PC-9 (cell line): Measurements from ENCODE around the gene AIP. TPM values are rescaled to one million over a fixed set of nuclear protein-coding genes. Genes with fewer than 3 reads are reported as not detected.

Experiments used
- BruUV-seq: library from RNA; stranded (reverse); fragments of 400-500 nt; replicated peaks from 2 replicates; lab custom pipeline; 2021; lab: Mats Ljungman, UMichigan
- CTCF ChIA-PET: fragments of 300-600 bp; sonication (Branson Sonifier 250); formaldehyde crosslinking; loops from one replicate; lab custom pipeline; 2022; ENCODE audit warnings: antibody characterized with exemption; lab: Charles Lee
- POLR2A ChIA-PET: fragments of 300-600 bp; sonication (Branson Sonifier 250); formaldehyde crosslinking; loops from one replicate; lab custom pipeline; 2022; ENCODE audit warnings: antibody characterized with exemption; ENCODE audit not compliant: unreplicated experiment; lab: Charles Lee
- DNase-seq, 2 experiments: peaks; one replicate each; pipeline versions ENCODE4 v3.0.0 to v3.0.0-alpha.2; 2015 to 2022; ENCODE audit warnings: mixed read lengths in 1 of 2
- H2AFZ ChIP-seq: fragments of 200-600 bp; sonication (generic); 2 replicates; pipeline ENCODE4 v1.8.1; 2017; ENCODE audit warnings: antibody characterized with exemption
- H3F3A ChIP-seq: fragments of 200-600 bp; sonication (generic); 2 replicates; pipeline ENCODE4 v1.8.1; 2017; ENCODE audit warnings: antibody characterized with exemption, mild to moderate bottlenecking, low read depth; ENCODE audit not compliant: insufficient read depth
- H3K27ac ChIP-seq: fragments of 200-600 bp; sonication (generic); 2 replicates; pipeline ENCODE4 v1.6.1; 2016; ENCODE audit warnings: mixed run types
- H3K27me3 ChIP-seq: fragments of 200-600 bp; sonication (generic); 2 replicates; pipeline ENCODE4 v1.6.1; 2016; ENCODE audit warnings: low read depth, mixed run types; ENCODE audit not compliant: insufficient read depth
- H3K36me3 ChIP-seq: fragments of 200-600 bp; sonication (generic); 2 replicates; pipeline ENCODE4 v1.6.1; 2016; ENCODE audit warnings: low read depth, mixed run types
- H3K4me1 ChIP-seq: fragments of 200-600 bp; sonication (generic); replicated peaks from 2 replicates; pipeline ENCODE4 v1.6.1; 2016; ENCODE audit warnings: mixed run types; ENCODE audit not compliant: insufficient read depth
- H3K4me2 ChIP-seq: fragments of 200-600 bp; sonication (generic); 2 replicates; pipeline ENCODE4 v1.6.1; 2017; ENCODE audit warnings: mixed run types
- H3K4me3 ChIP-seq: fragments of 200-600 bp; sonication (generic); 2 replicates; pipeline ENCODE4 v1.6.1; 2016; ENCODE audit warnings: mixed run types
- H3K79me2 ChIP-seq: fragments of 200-600 bp; sonication (generic); 2 replicates; pipeline ENCODE4 v1.6.1; 2017; ENCODE audit warnings: low read depth, mixed run types
- H3K9me2 ChIP-seq: fragments of 200-600 bp; sonication (generic); 2 replicates; pipeline ENCODE4 v1.8.1; 2017; ENCODE audit warnings: mild to moderate bottlenecking; ENCODE audit not compliant: insufficient read depth
- H3K9me3 ChIP-seq: fragments of 200-600 bp; sonication (generic); 2 replicates; pipeline ENCODE4 v1.8.1; 2016; ENCODE audit warnings: low read depth; ENCODE audit not compliant: insufficient read depth
- H4K20me1 ChIP-seq: fragments of 200-600 bp; sonication (generic); 2 replicates; pipeline ENCODE4 v1.8.1; 2017; ENCODE audit not compliant: insufficient read depth
- CTCF ChIP-seq: fragments of 200-600 bp; sonication (generic); conservative IDR thresholded peaks from 2 replicates; pipeline ENCODE4 v1.6.1; 2017; ENCODE audit warnings: mixed run types, antibody characterized with exemption, mild to moderate bottlenecking, moderate library complexity
- EZH2 ChIP-seq: fragments of 200-600 bp; sonication (generic); IDR thresholded peaks from 2 replicates; pipeline ENCODE4 v1.8.0; 2017; ENCODE audit warnings: antibody characterized with exemption, low read depth
- intact Hi-C: fragments of 100-400 bp; cut with micrococcal nuclease; formaldehyde crosslinking; loops from one replicate; pipeline ENCODE4 v1.10.0; 2022; ENCODE audit not compliant: unreplicated experiment
- total RNA-seq: library from RNA; stranded (reverse); gene quantifications from 2 replicates; pipeline ENCODE4 v1.2.3, GENCODE V29; 2021

AIP gene
- total RNA-seq, 1 experiment from 2014 or later = 95.3 TPM

GRCh38 chr11:67468056-67468455 is 14.8 kb upstream of the AIP start:
- CTCF ChIA-PET = interaction anchor here (0.6 to 2.4 kb wide), 3 partner anchors 67 to 221 kb away, joined by 3 to 13 read pairs (median 9); partner anchors contain the start of genes CLCF1 and PPP1CA
- H3K79me2 ChIP-seq = peaks cover 41% of the 10 kb centered on the region
- no peaks in the 10 kb centered on the region for H3K9me2 ChIP-seq
- H3K4me2 ChIP-seq = peak overlapping the region; percentile 95
- H3K4me1 ChIP-seq = peaks cover 43% of the 10 kb centered on the region
- peaks cover 39% of the 10 kb centered on the region for H3F3A ChIP-seq
- no peaks in the 10 kb centered on the region for H3K9me3 ChIP-seq
- H3K36me3 ChIP-seq = no peaks in the 10 kb centered on the region
- H3K27ac ChIP-seq = peak overlapping the region; percentile 48
- peak overlapping the region; percentile 92 for H3K4me3 ChIP-seq
- BruUV-seq = no TSS peak
- intact Hi-C loops = loop anchor here (1.0 to 5.0 kb wide), 6 partner anchors 25 to 116 kb away; partner anchors contain the start of genes CORO1B, GSTP1, POLD4 and PPP1CA
- TF ChIP-seq EZH2 (no peak), CTCF (no peak)
- peak; percentile 88 to 91 for DNase-seq
- H4K20me1 ChIP-seq = no peaks in the 10 kb centered on the region
- no peaks in the 10 kb centered on the region for H3K27me3 ChIP-seq
- H2AFZ ChIP-seq = peak overlapping the region; percentile 81
- POLR2A ChIA-PET = interaction anchor here (0.6 to 0.8 kb wide), 3 partner anchors 114 to 319 kb away, joined by 3 to 7 read pairs (median 4); no protein-coding TSS in a partner anchor

- intact Hi-C loops = loop anchor here (1.0 to 5.0 kb wide), 6 partner anchors 26 to 116 kb away; partner anchors contain the start of genes CORO1B, GSTP1, POLD4 and PPP1CA
- POLR2A ChIA-PET = interaction anchor here (0.6 to 0.8 kb wide), 6 partner anchors 67 to 852 kb away, joined by 3 to 7 read pairs (median 5); no protein-coding TSS in a partner anchor
- Histone ChIP-seq H4K20me1 (no peaks in the 10 kb centered on the region), H3K27me3 (no peaks in the 10 kb centered on the region), H3K9me3 (no peaks in the 10 kb centered on the region), H3F3A (peaks cover 36% of the 10 kb centered on the region), H3K27ac (peak overlapping the region; percentile 48), H3K36me3 (no peaks in the 10 kb centered on the region), H2AFZ (peak overlapping the region; percentile 81), H3K4me2 (peak overlapping the region; percentile 95), H3K4me1 (peaks cover 39% of the 10 kb centered on the region), H3K9me2 (no peaks in the 10 kb centered on the region), H3K4me3 (peak overlapping the region; percentile 92), H3K79me2 (peaks cover 41% of the 10 kb centered on the region)
- CTCF ChIA-PET = interaction anchor here (0.5 to 2.4 kb wide), 5 partner anchors 45 to 221 kb away, joined by 3 to 13 read pairs (median 4); partner anchors contain the start of genes CLCF1 and PPP1CA
- no peak for DNase-seq
- TSS peak; percentile 15 for BruUV-seq
- TF ChIP-seq EZH2 (no peak), CTCF (no peak)
Observed at GRCh38 chr11:67468456-67468758, 14.4 kb upstream of the AIP start.

- Histone ChIP-seq H3F3A (peaks cover 30% of the 10 kb centered on the region), H3K4me2 (peak within 1 kb of the TSS; percentile 95), H3K9me2 (no peaks in the 10 kb centered on the region), H3K36me3 (no peaks in the 10 kb centered on the region), H3K27ac (peak within 1 kb of the TSS; percentile 48), H4K20me1 (no peaks in the 10 kb centered on the region), H2AFZ (peak within 1 kb of the TSS; percentile 94), H3K79me2 (peaks cover 41% of the 10 kb centered on the region), H3K9me3 (no peaks in the 10 kb centered on the region), H3K4me1 (peaks cover 34% of the 10 kb centered on the region), H3K27me3 (no peaks in the 10 kb centered on the region), H3K4me3 (peak within 1 kb of the TSS; percentile 92)
- BruUV-seq = no TSS peak
- peak; percentile 80 to 91 for DNase-seq
- TF ChIP-seq CTCF (peak; percentile 48; the same call in 1 of the 2 replicates), EZH2 (no peak)
- POLR2A ChIA-PET = interaction anchor here (0.6 to 0.8 kb wide), 6 partner anchors 68 to 853 kb away, joined by 3 to 7 read pairs (median 5); no protein-coding TSS in a partner anchor
- intact Hi-C loops = loop anchor here (1.0 to 5.0 kb wide), 8 partner anchors 13 to 117 kb away; partner anchors contain the start of genes CORO1B, GSTP1, POLD4 and PPP1CA
- CTCF ChIA-PET = interaction anchor here (0.5 to 2.4 kb wide), 6 partner anchors 46 to 395 kb away, joined by 3 to 13 read pairs (median 4); partner anchors contain the start of genes CLCF1 and PPP1CA
Observed at GRCh38 chr11:67468759-67469507, 13.9 kb upstream of the AIP start, which contains the start of gene TMEM134. Gene TMEM134, minus strand, starts transcription at chr11:67469251. Its CDS starts 59 bp downstream, at chr11:67469192.
